NCI-H1417 (cell line): ENCODE data around the gene DCC.

Source experiments
- DNase-seq, 3 experiments: peaks; one replicate each; lab custom pipeline; 2025; lab: John Stamatoyannopoulos, UW

Gene DCC

DNA sequence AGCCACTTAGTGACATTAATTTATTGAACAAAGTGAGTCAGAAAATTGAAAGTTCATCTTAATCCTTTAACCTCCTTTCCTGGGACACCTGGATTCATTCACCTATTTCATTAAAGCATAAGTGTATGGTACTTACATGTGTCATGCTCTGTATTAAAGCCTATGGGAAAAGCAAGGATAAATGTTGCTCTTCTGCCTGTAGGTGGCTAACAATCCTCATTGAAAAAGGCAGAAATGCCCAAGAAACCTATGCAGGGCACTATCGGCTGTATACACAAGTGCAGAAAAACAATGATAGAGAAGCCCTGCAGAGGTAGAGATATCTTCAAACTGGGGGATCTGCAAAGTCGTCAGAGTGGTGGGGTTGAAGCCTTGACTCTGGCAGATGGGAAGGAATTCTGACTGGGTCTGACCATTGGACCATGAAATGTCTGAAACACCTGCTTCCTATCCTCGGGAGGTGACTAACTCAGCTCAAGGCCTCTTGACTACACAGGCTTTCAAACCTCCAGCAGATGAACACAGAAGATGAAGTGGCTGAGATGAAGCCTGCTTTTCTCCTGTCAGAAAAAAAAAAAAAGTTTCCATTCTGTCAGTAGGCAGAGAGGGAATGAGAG, 83.1 kb downstream of the DCC start:
- DNase-seq: peak; percentile 63 to 82 (median 80)

DNA sequence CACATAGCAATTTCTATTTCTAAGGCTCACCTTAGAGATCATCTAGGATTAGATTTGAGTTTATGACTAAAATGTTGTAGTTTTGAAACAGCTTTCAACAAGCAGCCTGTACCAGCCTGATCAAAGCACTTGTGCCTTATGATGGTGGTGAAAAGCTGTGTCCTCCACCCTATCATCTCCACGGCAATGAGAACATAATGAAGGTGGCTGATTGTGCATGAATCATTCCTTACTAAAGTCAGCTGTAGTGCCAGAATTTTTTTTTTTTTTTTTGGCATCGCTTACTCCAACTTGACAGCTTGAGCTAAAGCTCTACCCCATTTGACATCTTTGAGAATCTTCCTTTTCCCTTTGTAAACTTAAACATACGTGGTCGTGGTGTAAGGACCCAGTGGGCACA, 86.0 kb downstream of the DCC start:
- DNase-seq: no peak

DNA sequence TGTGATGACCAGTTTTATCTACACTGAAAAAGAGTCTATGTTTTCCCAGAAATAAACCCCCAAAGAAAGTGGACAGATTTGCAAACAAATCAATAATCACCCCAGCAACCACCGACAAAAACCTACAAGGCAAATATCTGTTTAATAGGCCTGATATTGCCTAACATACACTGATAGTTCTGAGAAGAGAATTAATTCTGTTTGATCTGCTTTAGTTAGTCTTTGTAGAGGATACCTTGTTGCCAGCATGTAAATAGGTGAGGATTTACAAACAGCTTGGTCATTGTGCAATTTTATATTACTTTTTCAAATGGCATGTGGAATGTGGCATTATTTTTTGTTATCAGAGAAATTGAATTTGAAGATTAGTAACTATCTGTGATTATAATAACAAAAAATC, 86.5 kb downstream of the DCC start:
- DNase-seq: no peak

- DNase-seq: no peak
Measured at GRCh38 chr18:52427521-52428175, 87.7 kb downstream of the DCC start.

DNA sequence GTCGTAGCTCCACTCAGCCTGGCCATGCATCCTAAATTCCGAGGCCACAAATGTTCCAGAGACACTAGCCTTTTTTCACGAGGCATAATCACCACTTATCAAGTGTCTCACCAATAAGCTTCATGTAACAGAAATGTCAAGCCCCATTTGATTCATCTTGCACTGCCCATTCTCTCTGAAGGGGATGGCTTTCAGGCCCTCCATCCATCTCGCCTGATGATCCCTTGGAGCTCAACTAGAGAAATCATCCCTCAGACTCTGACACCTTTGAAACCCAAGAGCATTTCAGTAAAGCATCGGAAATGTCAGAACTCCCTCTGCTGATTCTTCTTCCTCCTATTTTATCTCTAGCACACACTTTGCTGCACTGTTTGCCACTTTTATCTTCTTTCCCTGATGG, 91.7 kb downstream of the DCC start:
- peak in 1 of 3 experiments; percentile 30 for DNase-seq

DNA sequence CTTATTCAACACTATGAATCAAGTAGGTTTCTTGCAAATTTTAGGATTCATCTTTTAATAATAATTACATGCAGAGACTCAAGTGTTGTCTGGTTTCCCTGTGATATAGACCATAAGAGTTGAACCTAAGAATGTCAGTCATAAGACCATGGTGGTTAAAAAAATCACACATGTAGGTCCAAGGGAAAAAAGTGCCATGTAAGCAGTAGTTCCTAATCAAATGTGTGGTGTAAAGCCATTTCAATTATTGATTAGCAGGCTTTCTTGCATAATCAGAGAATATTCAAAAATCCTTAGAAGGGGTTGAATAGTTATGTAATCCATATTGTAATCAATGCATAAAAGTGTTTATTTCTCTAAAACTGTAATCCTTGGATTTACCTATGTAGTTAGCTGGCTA, 93.8 kb downstream of the DCC start:
- DNase-seq: no peak

GRCh38 chr18:52435301-52435700, 95.3 kb downstream of the DCC start:
- no peak for DNase-seq

- DNase-seq: peak in 2 of 3 experiments; percentile 37 to 86
Measured at GRCh38 chr18:52437161-52437560, 97.2 kb downstream of the DCC start.

DNA sequence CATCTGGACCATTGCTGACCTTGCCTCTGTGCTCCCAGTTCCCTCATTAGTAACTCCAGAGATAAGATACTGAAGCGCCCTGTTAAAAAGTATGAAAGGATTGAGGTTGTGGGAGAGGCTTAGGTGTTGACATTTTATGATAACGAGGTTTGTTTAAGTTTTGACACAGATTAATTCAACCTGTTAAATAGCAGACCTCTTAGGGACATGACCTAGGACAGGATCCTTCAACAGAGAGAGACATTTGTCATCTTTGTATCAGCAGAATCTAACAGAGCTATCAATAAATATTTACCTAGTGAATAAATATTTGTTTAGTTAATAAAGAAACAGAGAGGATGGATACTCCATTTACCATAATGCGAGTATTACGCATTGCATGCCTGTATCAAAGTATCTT, 99.5 kb downstream of the DCC start:
- DNase-seq: peak in 1 of 3 experiments; percentile 55

GRCh38 chr18:52441794-52442193, 101.8 kb downstream of the DCC start:
- no peak for DNase-seq

DNA sequence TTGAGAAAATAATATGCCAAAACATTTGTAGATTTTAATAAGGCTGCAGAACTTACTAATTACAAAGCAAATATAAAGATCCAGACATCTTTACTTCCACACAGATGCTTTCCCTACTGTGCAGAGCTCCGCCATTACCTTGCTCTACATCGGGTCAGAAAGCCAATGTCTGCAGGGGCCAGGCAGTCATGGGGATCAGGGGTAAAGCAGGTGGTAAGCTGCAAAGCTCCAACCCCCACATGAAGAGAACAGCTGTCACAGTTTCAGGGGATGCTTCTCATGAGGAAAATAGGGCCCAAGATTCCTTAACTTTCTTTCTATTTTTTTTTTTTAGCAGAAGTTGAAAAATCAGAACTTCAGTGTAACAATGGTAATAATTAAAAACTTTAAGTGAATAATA, 102.7 kb downstream of the DCC start:
- no peak for DNase-seq

DNA sequence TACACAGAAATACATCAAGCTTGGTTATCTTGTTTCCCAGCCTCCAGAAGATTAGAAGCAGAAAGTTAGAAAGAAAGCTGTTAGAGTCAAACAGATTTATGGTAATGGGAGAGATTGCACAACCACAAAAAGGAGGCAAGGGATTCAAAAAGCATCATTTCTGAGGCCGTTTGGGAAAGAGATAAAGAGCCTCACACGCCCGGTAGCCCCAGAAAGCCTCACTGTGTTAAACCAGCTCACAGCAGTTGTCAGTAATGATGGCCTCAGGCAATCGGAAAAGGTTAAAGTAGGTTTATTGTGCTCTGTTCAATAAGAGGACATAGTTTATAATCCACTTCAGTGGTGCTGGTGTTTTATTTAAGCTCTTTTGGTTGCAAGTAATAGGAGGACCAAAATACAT, 111.3 kb downstream of the DCC start:
- DNase-seq: peak in 2 of 3 experiments; percentile 71 to 93

- peak in 1 of 3 experiments; percentile 67 for DNase-seq
Measured at GRCh38 chr18:52451851-52452250, 111.9 kb downstream of the DCC start.

- DNase-seq: no peak
Measured at GRCh38 chr18:52452427-52452826, 112.4 kb downstream of the DCC start.

GRCh38 chr18:52459890-52460289, 119.9 kb downstream of the DCC start:
- no peak for DNase-seq

GRCh38 chr18:52462853-52463252, 122.9 kb downstream of the DCC start:
- DNase-seq: no peak

DNA sequence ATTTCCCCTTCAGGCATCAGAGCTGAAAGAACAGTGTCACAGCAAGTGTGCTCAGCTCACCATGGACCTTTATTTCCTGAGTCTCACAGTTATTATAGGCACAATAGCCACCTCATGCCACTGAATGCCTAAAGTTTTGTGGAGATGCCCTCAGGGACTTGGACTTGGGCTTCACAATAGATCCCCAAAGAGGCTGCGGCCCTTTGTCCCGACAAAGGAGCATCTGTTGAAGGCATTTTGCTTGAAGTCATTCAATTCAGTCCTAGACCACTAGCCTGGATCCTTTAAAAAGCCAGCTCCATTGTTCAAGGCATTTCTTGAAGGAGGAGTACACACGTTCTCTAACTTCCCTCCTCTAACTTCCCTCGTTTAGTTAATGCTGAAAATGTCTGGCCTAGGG, 125.4 kb downstream of the DCC start:
- no peak for DNase-seq

DNA sequence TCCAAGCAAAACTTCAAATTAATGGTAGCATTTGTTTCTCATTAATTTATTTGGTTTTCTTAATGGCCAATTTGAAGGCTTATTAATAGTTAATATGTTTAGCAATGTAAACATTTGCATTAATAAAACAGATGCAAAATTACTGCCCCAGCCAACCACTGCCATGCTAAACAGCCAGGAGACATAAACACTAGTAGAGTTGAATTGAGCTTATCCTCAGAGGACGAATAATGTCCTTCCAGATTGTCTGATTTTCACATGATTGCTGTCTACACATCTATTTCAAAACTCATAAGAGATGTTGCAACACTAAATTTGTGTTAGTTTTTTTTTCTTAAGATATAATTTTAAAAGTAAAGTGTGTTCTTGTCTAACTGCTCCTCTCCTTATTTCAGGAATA, 128.5 kb downstream of the DCC start:
- no peak for DNase-seq

GRCh38 chr18:52475325-52475724, 135.3 kb downstream of the DCC start:
- no peak for DNase-seq

- DNase-seq: no peak
Measured at GRCh38 chr18:52481116-52481515, 141.1 kb downstream of the DCC start.

DNA sequence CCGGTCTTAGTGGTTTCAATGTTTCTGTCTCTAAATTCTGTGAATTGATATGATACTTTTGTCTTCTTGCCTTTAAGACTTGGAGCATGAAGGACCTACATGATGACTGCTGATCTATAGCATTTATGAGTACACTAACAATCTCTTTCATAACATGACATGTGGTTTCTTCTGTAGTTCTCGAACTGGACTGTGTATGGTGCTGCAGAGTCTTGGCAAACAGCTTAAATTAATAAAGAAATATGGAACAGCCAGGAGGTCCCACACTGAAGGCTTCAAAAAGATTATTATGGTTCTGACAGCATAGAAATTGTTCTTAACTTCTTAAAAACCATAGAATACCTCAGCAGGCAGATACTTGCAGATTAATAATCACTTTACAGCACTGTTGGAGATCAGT, 145.0 kb downstream of the DCC start:
- DNase-seq: peak in 1 of 3 experiments; percentile 44

DNA sequence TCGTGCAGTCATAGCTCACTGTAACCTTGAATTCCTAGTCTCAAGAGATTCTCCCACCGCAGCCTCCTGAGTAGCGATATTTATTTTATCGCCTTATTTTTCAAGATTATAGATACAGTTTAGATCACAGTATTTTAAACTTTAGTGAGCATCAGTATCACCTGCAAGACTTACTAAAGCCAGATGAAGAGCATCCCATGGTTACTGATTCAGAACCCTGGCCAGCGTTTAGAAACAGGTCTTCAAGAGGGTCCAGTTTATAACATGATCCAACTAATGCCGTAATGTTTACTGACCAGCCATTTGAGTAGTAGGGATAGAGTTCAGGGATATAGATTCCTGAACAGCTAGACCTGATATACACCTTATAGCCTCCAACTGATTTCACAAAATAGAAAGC, 146.1 kb downstream of the DCC start:
- DNase-seq: no peak

GRCh38 chr18:52489396-52490306, 149.7 kb downstream of the DCC start:
- peak; percentile 63 to 98 (median 77) for DNase-seq
